Measurements from ENCODE around the gene PROB1.

Gene PROB1

DNA sequence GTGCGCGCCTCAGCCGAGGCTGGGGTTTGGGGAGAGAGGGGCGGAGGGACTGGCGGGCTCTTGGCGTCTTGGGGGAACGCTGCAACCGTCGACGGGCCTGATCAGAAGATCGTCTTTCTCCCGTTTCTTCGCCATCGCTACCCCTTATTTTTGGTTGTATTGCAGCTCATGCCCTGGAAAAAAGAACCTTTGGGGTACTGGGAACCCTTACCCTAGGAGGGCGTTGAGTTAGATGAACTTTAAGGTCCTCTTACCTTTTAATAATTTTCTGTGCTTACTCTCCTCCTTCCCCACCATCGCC is 52.5 kb downstream of the PROB1 start:
- H3K4me3 ChIP-seq (ENCODE audit: low read depth, low read length): peak overlapping the region; percentile 100
- no peak for DNase-seq (ENCODE audit: low read depth)
- TF ChIP-seq, protein P1, sequence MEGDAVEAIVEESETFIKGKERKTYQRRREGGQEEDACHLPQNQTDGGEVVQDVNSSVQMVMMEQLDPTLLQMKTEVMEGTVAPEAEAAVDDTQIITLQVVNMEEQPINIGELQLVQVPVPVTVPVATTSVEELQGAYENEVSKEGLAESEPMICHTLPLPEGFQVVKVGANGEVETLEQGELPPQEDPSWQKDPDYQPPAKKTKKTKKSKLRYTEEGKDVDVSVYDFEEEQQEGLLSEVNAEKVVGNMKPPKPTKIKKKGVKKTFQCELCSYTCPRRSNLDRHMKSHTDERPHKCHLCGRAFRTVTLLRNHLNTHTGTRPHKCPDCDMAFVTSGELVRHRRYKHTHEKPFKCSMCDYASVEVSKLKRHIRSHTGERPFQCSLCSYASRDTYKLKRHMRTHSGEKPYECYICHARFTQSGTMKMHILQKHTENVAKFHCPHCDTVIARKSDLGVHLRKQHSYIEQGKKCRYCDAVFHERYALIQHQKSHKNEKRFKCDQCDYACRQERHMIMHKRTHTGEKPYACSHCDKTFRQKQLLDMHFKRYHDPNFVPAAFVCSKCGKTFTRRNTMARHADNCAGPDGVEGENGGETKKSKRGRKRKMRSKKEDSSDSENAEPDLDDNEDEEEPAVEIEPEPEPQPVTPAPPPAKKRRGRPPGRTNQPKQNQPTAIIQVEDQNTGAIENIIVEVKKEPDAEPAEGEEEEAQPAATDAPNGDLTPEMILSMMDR (conservative IDR thresholded peaks at IDR 0.05; ENCODE audit: low read depth, low read length): no peak

DNA sequence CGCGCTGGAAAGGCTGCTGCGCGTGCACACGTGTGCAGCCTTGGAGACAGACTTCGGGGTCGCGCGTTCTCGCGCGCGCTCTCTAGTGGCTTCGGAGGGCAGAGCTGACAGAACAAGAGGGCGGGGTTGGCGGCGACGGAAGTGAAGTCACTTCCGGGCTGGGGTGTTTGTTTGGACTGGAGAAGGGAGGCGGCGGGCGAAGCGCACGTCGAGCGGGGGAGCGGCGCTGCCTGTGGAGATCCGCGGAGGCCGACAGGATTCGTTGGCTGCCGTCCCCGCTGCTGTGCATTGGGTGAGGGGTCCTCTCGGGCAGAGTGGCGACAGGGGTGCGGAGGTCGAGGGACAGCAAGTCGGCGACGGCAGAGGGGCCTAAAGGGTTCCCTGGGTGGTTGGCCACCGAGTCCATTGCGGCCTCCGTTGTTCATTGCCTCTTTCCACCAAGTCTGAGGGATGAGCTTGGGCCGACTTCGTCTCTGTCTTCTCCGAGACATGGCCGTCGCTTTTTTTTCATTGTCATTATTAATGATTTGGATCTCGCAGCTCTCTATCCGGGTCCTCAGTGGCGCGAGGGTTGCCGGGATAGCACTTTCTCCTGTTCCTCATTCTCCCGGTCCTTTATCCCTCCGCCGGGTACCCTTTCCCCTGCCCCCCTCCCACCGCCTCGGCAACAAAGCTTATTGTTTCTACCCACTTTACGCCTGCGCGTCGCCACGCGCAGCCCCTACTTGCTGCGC is 53.0 kb downstream of the PROB1 start, which contains the start of gene PAIP2:
TSS of gene PAIP2 (plus strand) at position 166 of the 734 bp plus-strand sequence. CDS start 21,931 bp downstream, outside the sequence.
- peak; percentile 99 for DNase-seq (ENCODE audit: low read depth)
- H3K4me3 ChIP-seq (ENCODE audit: low read depth, low read length): peak within 1 kb of the TSS; percentile 100
- TF ChIP-seq, protein P1 (conservative IDR thresholded peaks at IDR 0.05; ENCODE audit: low read depth, low read length): peak; percentile 78

DNA sequence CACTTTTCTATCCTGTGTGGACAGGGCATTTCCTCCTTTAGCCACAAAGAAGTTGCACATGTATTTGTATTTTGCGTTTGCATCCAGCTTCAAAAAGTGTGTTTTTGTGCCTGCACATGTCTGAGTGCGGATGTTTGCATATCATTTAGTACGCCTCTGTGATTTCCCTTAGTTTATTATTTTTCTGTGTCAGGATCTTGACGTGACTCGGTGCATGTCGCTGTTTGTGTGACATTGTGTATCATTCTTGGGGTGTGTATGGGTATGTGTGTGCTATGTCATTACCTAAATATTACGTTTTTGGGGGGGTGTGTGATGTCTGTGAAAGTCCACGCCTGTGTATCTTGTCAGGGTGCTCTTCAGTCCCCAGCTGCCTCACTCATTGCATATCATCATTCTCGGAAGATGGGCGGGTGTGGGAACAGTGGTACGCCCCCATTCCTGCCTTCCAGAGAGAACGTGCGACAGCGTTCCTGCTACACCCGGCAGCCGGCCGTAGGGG is 53.7 kb downstream of the PROB1 start:
- TF ChIP-seq, protein P1 (conservative IDR thresholded peaks at IDR 0.05; ENCODE audit: low read depth, low read length): no peak
- DNase-seq (ENCODE audit: low read depth): no peak
- H3K4me3 ChIP-seq (ENCODE audit: low read depth, low read length): peak overlapping the region; percentile 100
